Right lung (tissue), 10 donors: ENCODE data around the gene GZMM. TPM values are rescaled to one million over a fixed set of nuclear protein-coding genes. Genes with fewer than 3 reads are reported as not detected.

Source experiments
- DNase-seq, 2 donors: peaks; one replicate each; pipeline ENCODE4 v3.0.0-alpha.2; 2013
- long read RNA-seq, 8 donors: transcript quantifications; one replicate each; lab custom pipeline, GENCODE V29; 2026
- polyA plus RNA-seq, 5 donors: library from polyadenylated mRNA; unstranded; fragments of 120-200 nt; gene quantifications; one replicate each; pipeline versions ENCODE4 v1.2.1 to v1.2.3, GENCODE V29; 2013; ENCODE audit warnings: inconsistent platforms in 1 of 5, low replicate concordance in 1 of 5; ENCODE audit not compliant: insufficient read length in 5 of 5, insufficient read depth in 1 of 5

Gene GZMM
- 1 to 10 TPM in 1 of 5 donors, under 1 TPM in 4; 0.32 to 1.1 (median 0.76) TPM for polyA plus RNA-seq
- long read RNA-seq, donor 1: 0 reads
- long read RNA-seq, donor 2: 0 reads
- long read RNA-seq, donor 3: 0 reads
- long read RNA-seq, donor 4: 0 reads
- long read RNA-seq, donor 5: 0 reads
- long read RNA-seq, donor 6, partial matches to known transcripts: 0 of 1 reads
- long read RNA-seq, donor 6, other reads (novel, unspliced or antisense): 0 of 1 reads
- long read RNA-seq, donor 7: 0 reads
- long read RNA-seq, donor 8: 0 reads

- no peak for DNase-seq
These were observed at the start of gene GZMM for GRCh38 chr19:543910-544608. Gene GZMM (plus strand): TSS chr19:544053. CDS start chr19:544072, 19 bp downstream.

GRCh38 chr19:494171-495080 lies 49.4 kb upstream of the GZMM start:
- no peak for DNase-seq

GRCh38 chr19:495081-495401 lies 48.8 kb upstream of the GZMM start:
- DNase-seq: no peak

GRCh38 chr19:495402-496111 lies 48.3 kb upstream of the GZMM start:
- DNase-seq: no peak

GRCh38 chr19:496112-496665 lies 47.7 kb upstream of the GZMM start, which contains the start of gene MADCAM1:
Gene MADCAM1 (plus strand): TSS chr19:496486. CDS start chr19:496500, 14 bp downstream.
- no peak for DNase-seq

- no peak for DNase-seq
These were observed 46.9 kb upstream of the GZMM start for GRCh38 chr19:496986-497385.

- no peak for DNase-seq
These were observed 46.4 kb upstream of the GZMM start for GRCh38 chr19:497491-497868.

- no peak for DNase-seq
These were observed 45.9 kb upstream of the GZMM start for GRCh38 chr19:497869-498510.

GRCh38 chr19:498511-498891 lies 45.4 kb upstream of the GZMM start:
- DNase-seq: no peak

GRCh38 chr19:498977-499623 lies 44.8 kb upstream of the GZMM start:
- no peak for DNase-seq

- DNase-seq: no peak
These were observed 42.2 kb upstream of the GZMM start for GRCh38 chr19:501646-502045.

- no peak for DNase-seq
These were observed 39.2 kb upstream of the GZMM start for GRCh38 chr19:504616-505015.

- peak; percentile 100 for DNase-seq
These were observed 37.2 kb upstream of the GZMM start for GRCh38 chr19:506404-507285.

- no peak for DNase-seq
These were observed 36.3 kb upstream of the GZMM start, which contains the start of gene TPGS1 for GRCh38 chr19:507286-508203. Gene TPGS1 (plus strand): TSS chr19:507497. CDS start chr19:507507, 10 bp downstream.

GRCh38 chr19:508204-509150 lies 35.4 kb upstream of the GZMM start:
- DNase-seq: no peak

GRCh38 chr19:510606-511100 lies 33.2 kb upstream of the GZMM start:
- DNase-seq: peak in 1 of 2 donors; percentile 57
